Left lung (tissue), 10 donors: Measurements from ENCODE around the gene SERPINA1. TPM values are rescaled to one million over a fixed set of nuclear protein-coding genes. Genes with fewer than 3 reads are reported as not detected.
"Not testable (repeated sequence)": the region's sequence is repeated elsewhere in the genome, so short reads cannot be mapped to it uniquely, and the experiment has no call there.

ENCODE experiments used
- ATAC-seq: fragments of 200-7000 bp; cut with Tn5 transposase; one replicate; pipeline ENCODE4 v1.9.1; 2020; ENCODE audit warnings: moderate library complexity
- DNase-seq, 4 donors: peaks; one replicate each; pipeline ENCODE4 v3.0.0-alpha.2; 2013 to 2020
- H3K27ac ChIP-seq, 2 donors: fragments of 200-600 bp; sonication (generic) in 1 of 2; one replicate each; pipeline versions ENCODE4 v1.5.0 to v1.8.0; 2020 to 2021
- H3K27me3 ChIP-seq, 2 donors: fragments of 200-600 bp; sonication (generic) in 1 of 2; one replicate each; pipeline versions ENCODE4 v1.5.0 to v1.8.0; 2020 to 2021
- H3K36me3 ChIP-seq, 2 donors: fragments of 200-600 bp; sonication (generic) in 1 of 2; one replicate each; pipeline versions ENCODE4 v1.5.0 to v1.8.0; 2020 to 2021
- H3K4me1 ChIP-seq, 2 donors: fragments of 200-600 bp; one replicate each; pipeline ENCODE4 v1.8.0; 2021
- H3K4me3 ChIP-seq, 2 donors: fragments of 200-600 bp; sonication (generic) in 1 of 2; one replicate each; pipeline versions ENCODE4 v1.5.0 to v1.8.0; 2020 to 2021; ENCODE audit warnings: mild to moderate bottlenecking in 1 of 2
- H3K9me3 ChIP-seq, 2 donors: fragments of 200-600 bp; sonication (generic) in 1 of 2; one replicate each; pipeline versions ENCODE4 v1.5.0 to v1.8.0; 2020 to 2021
- CTCF ChIP-seq, 2 donors: fragments of 200-600 bp; sonication (generic) in 1 of 2; IDR thresholded peaks; one replicate each; pipeline versions ENCODE4 v1.5.0 to v1.8.0; 2021; ENCODE audit warnings: antibody characterized with exemption in 2 of 2
- intact Hi-C, 2 donors: fragments of 100-400 bp; cut with DNase I; formaldehyde crosslinking; loops; one replicate each; pipeline versions ENCODE4 v1.11.2 to v1.14.2; 2022
- polyA plus RNA-seq, 6 donors: library from polyadenylated mRNA; unstranded; fragments of 120-200 nt; gene quantifications; one replicate each; pipeline ENCODE4 v1.2.1, GENCODE V29; 2013; ENCODE audit not compliant: insufficient read length in 6 of 6
- total RNA-seq, 2 donors: library from RNA; stranded (reverse); fragmentation: NEBNext Ultra II Directional; extraction: Animal tissue kit (Norgen Biotek cat#: 25700); gene quantifications; one replicate each; pipeline ENCODE4 v1.2.1, GENCODE V29; 2021
- donor health status: DM: no; HTN: yes; CAD: no.
- donor health status: DM: no; HTN: no; CAD: no.

The SERPINA1 gene
- total and polyA plus RNA-seq, 8 donors: 5.1 to 1,514 (median 8.5) TPM

GRCh38 chr14:94374116-94374515 lies 14.3 kb downstream of the SERPINA1 start:
- ATAC-seq (no peak), DNase-seq (peak in 1 of 4 donors; percentile 1)
- Histone ChIP-seq H3K4me1 (peaks cover 0 to 9% of the 10 kb centered on the region in 2 donors), H3K27me3 (no peaks in the 10 kb centered on the region), H3K27ac (no peak overlapping the region), H3K4me3 (no peak overlapping the region), H3K36me3 (peaks cover 0 to 27% of the 10 kb centered on the region in 2 donors), H3K9me3 (no peaks in the 10 kb centered on the region)
- intact Hi-C loops: no loop called here
- TF ChIP-seq CTCF (IDR thresholded peaks at IDR 0.05): no peak

- Histone ChIP-seq H3K27ac (no peak overlapping the region), H3K36me3 (peaks cover 0 to 23% of the 10 kb centered on the region in 2 donors), H3K9me3 (no peaks in the 10 kb centered on the region), H3K4me1 (peaks cover 0 to 9% of the 10 kb centered on the region in 2 donors), H3K27me3 (no peaks in the 10 kb centered on the region), H3K4me3 (no peak overlapping the region)
- intact Hi-C loops: no loop called here
- DNase-seq: peak in 1 of 4 donors; percentile 32
- peak; percentile 49 for ATAC-seq
- no peak for TF ChIP-seq CTCF (IDR thresholded peaks at IDR 0.05)
Measured at GRCh38 chr14:94373708-94374107, 14.7 kb downstream of the SERPINA1 start.

- DNase-seq: peak in 1 of 4 donors; percentile 10
- no peak overlapping the region for H3K27ac ChIP-seq
- peaks cover 0 to 17% of the 10 kb centered on the region in 2 donors for H3K4me1 ChIP-seq
- H3K9me3 ChIP-seq: no peaks in the 10 kb centered on the region
- H3K27me3 ChIP-seq: no peaks in the 10 kb centered on the region
- ATAC-seq: no peak
- intact Hi-C loops: no loop called here
- H3K4me3 ChIP-seq: no peak overlapping the region
- H3K36me3 ChIP-seq: peaks cover 0 to 7% of the 10 kb centered on the region in 2 donors
- no peak for TF ChIP-seq CTCF (IDR thresholded peaks at IDR 0.05)
Measured at GRCh38 chr14:94372021-94372605, 16.3 kb downstream of the SERPINA1 start.

- intact Hi-C loops: no loop called here
- ATAC-seq: no peak
- no peak for TF ChIP-seq CTCF (IDR thresholded peaks at IDR 0.05)
- no peaks in the 10 kb centered on the region for H3K9me3 ChIP-seq
- no peak overlapping the region for H3K4me3 ChIP-seq
- H3K27ac ChIP-seq: no peak overlapping the region
- H3K4me1 ChIP-seq: peaks cover 0 to 17% of the 10 kb centered on the region in 2 donors
- peak in 1 of 4 donors; percentile 26 for DNase-seq
- no peaks in the 10 kb centered on the region for H3K27me3 ChIP-seq
- H3K36me3 ChIP-seq: no peaks in the 10 kb centered on the region
Measured at GRCh38 chr14:94370524-94370910, 17.9 kb downstream of the SERPINA1 start.

- intact Hi-C loops, H3K4me3 ChIP-seq, H3K27ac ChIP-seq, H3K36me3 ChIP-seq, H3K9me3 ChIP-seq, ATAC-seq, H3K27me3 ChIP-seq: not testable (repeated sequence)
- DNase-seq: peak in 1 of 4 donors; percentile 25
- peaks cover 0 to 14% of the 10 kb centered on the region in 2 donors for H3K4me1 ChIP-seq
Measured at GRCh38 chr14:94369766-94370523, 18.5 kb downstream of the SERPINA1 start.
